GM21515 (cell line): ENCODE results near the gene AZI2.
A peak's percentile ranks its signal among the peaks of the same experiment; 100 is the strongest.

ENCODE experiments used
- ATAC-seq: cut with Tn5 transposase; IDR thresholded peaks from one replicate; pipeline ENCODE4 v1.9.1; 2021; ENCODE audit not compliant: unreplicated experiment

Gene AZI2

GRCh38 chr3:28348629-28349468 is at the start of gene AZI2, which contains the start of gene ZCWPW2:
AZI2 (minus strand) TSS chr3:28348824; CDS start chr3:28340617, 8,207 bp downstream.
ZCWPW2 (plus strand) TSS chr3:28348721; CDS start chr3:28413069, 64,348 bp downstream.
- peak; percentile 93 for ATAC-seq

- ATAC-seq, result no peak
Measured at GRCh38 chr3:28388978-28389377, 40.4 kb upstream of the AZI2 start.

- ATAC-seq, result no peak
Measured at GRCh38 chr3:28386049-28386448, 37.4 kb upstream of the AZI2 start.

- ATAC-seq, result no peak
Measured at GRCh38 chr3:28376424-28376823, 27.8 kb upstream of the AZI2 start.

GRCh38 chr3:28349469-28350000 is 911 bp upstream of the AZI2 start:
- ATAC-seq, result no peak

- no peak for ATAC-seq
Measured at GRCh38 chr3:28348265-28348628, 377 bp downstream of the AZI2 start.

GRCh38 chr3:28347374-28348264 is 1.0 kb downstream of the AZI2 start:
- no peak for ATAC-seq

- no peak for ATAC-seq
Measured at GRCh38 chr3:28345690-28346089, 2.9 kb downstream of the AZI2 start.

GRCh38 chr3:28343144-28343543 is 5.5 kb downstream of the AZI2 start:
- ATAC-seq, result no peak

- ATAC-seq, result no peak
Measured at GRCh38 chr3:28337230-28337629, 11.4 kb downstream of the AZI2 start.

GRCh38 chr3:28335246-28335645 is 13.4 kb downstream of the AZI2 start:
- no peak for ATAC-seq

- ATAC-seq, result no peak
Measured at GRCh38 chr3:28334552-28334951, 14.1 kb downstream of the AZI2 start.

- ATAC-seq, result no peak
Measured at GRCh38 chr3:28328188-28329151, 20.2 kb downstream of the AZI2 start.

GRCh38 chr3:28326458-28326926 is 22.1 kb downstream of the AZI2 start:
- ATAC-seq, result peak; percentile 81

- ATAC-seq, result no peak
Measured at GRCh38 chr3:28322464-28322863, 26.2 kb downstream of the AZI2 start.

- ATAC-seq, result no peak
Measured at GRCh38 chr3:28320981-28321380, 27.6 kb downstream of the AZI2 start.

GRCh38 chr3:28317438-28318022 is 31.1 kb downstream of the AZI2 start:
- ATAC-seq, result peak; percentile 92

GRCh38 chr3:28316226-28316625 is 32.4 kb downstream of the AZI2 start:
- ATAC-seq, result no peak

- no peak for ATAC-seq
Measured at GRCh38 chr3:28315711-28316110, 32.9 kb downstream of the AZI2 start.

- no peak for ATAC-seq
Measured at GRCh38 chr3:28308196-28308595, 40.4 kb downstream of the AZI2 start.
